Fibroblast of the conjunctiva (primary cell): ENCODE results near the gene SMIM21.

Experiments used
- DNase-seq: peaks from one replicate; pipeline ENCODE4 v3.0.0-alpha.2; 2010; ENCODE audit warnings: low read depth

Gene SMIM21

DNA sequence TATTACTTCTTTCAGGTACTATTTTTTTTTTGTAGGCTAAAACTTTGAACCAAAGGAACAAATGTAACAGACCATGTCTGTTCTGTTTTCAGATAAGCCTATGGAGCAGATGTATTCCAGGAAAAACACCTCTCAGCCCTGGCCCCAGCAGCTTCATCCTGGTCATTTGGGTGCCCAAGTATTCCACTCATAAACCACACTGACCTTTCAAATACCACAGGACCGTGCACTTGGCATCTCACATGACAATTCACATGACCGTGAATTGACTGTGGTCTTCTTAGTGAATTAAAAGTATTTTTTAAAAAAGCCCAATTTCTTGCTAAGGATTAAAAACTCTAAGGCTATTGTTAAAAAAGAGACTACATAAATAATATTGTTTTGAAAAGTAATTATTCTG lies 50.2 kb downstream of the SMIM21 start:
- DNase-seq, result no peak

DNA sequence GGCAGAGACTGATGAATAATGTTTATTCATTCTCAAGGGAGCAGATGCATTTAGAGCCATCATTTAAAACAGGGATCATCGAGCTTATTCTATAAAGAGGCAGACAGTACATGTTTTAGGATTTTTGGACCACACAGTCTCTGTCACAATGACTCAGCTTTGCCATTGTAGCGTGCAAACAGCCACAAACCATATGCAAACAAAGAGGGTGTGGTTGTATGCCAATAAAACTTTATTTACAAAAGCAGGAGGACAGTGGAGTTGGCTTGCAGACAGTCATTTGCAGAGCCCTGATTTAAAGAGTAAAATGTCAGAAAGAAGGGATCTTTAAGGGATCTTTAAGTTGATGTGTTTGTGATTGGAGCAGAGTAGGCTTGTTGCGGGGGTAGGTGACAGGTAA lies 51.5 kb downstream of the SMIM21 start:
- DNase-seq, result no peak

DNA sequence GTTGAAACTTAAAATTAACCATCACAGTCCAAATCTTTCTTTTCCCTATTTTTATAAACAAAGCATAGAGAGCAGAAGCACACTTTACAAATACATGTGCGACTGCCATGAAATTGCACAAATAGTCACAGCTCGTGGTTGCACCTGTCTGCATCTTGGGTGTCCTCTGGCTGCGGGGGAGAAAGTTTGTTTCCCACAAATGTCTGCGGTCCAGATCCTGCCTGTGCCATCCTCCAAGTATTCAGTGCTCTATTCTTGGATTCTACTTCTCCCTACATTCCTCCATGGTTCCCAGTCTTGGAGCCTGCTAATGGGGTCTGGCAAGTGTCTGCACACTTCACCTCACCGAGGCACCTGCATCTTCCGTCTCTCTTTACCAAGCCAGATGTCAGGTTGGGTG lies 52.2 kb downstream of the SMIM21 start:
- no peak for DNase-seq

- no peak for DNase-seq
Measured at GRCh38 chr18:75374466-75374865, 53.0 kb downstream of the SMIM21 start.

GRCh38 chr18:75369026-75369721 lies 58.3 kb downstream of the SMIM21 start:
- no peak for DNase-seq

DNA sequence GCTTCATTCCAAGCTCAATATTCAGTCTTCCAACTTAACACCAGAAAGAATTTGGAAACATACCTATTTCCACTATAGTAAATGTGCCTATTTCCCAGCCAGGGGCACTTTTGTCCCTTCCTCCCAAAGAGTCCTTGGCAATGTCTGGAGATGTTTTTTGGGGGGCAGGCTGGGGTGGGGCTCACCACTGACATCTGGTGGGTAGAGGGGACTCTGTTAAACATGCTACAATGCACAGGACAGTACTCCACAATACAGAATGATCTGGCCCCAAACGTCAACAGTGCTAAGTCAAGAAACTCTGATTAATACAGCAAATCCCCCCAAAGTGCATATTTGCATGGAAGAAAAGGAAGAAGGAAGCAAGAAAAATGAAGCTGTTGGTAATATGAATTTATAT lies 61.7 kb downstream of the SMIM21 start:
- DNase-seq, result no peak

DNA sequence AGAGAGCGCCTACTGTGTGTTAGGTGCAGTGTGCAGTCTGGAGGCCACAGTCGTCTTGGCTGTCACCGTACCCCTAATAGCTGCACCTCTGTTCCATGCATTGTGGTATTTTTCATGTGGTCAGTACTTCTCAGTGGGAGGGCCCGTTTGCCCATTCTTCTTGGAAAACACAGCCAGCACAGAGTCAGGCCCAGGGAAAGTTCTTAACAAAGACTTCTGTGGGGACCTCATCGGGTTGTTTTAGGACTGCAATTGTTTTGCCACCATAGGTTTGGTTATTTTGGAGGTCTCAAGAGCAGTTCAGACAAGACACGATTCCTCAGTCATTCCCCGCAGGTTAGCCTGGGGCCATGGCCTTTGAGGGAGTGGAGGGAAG lies 62.3 kb downstream of the SMIM21 start:
- DNase-seq, result no peak

GRCh38 chr18:75364512-75365253 lies 62.8 kb downstream of the SMIM21 start:
- no peak for DNase-seq

DNA sequence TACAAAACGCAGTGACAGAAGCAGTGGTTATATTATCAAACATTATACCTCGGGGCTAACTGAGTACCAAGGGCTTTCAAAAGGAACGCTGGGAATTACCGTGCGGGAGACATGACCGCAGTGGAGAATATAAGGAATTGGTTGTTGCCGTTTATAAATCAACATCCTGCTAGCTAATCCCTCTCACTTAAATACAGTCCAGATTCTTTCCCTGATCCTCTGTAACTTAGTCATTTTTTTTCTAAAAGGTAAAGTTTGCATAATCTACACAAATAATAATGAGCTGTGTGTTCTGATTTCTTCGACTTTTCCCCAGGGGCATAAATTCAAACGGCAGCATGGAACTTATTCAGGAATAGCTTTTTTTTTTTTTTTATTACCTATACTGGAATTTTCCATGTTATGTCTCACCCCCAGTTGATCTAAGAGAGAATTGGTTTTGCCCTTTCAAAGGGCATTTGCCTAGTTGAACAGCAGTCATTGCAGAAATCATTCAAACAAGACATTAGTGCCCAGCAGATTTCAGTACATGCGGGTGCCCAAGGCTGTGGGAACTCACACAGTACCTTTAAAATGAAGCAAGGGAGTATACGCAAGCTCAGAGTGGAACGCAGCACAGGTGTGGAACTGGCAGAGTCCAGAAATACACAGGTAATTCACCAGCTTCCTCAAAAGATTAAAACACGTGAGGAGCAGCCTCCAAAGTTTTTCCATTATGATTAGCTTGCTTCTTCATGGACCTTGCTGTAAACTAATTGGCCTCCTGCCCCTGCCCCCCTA lies 63.9 kb downstream of the SMIM21 start:
- DNase-seq, result no peak

DNA sequence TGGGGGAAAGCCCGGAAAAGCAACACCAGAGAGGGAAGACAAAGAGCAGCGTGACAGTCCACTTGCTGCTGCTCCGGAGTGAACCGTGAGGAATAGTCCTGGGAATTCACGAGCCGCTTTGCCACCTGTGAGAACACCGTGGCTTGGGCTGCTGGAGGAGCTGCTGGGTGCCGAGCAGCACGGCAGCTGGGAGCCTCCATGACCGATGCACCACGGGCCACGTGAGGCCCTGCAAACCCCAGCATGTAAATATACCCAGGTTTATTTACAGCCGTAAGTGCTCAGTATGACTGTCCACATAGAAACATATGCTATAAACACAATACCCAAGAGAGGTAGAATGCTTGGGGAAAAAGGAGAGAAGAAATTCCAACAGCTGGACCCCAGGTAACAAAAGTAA lies 65.1 kb downstream of the SMIM21 start:
- no peak for DNase-seq

GRCh38 chr18:75360941-75361340 lies 66.6 kb downstream of the SMIM21 start:
- DNase-seq, result no peak

- no peak for DNase-seq
Measured at GRCh38 chr18:75360215-75360614, 67.3 kb downstream of the SMIM21 start.
